Measurements from ENCODE around the gene PAQR3. TPM values are rescaled to one million over a fixed set of nuclear protein-coding genes. Genes with fewer than 3 reads are reported as not detected.

PAQR3 gene
- total and polyA plus RNA-seq, 2 of the 8 experiments (the other 6 are each of a cell fraction or from before 2014, with no cell fraction given), result 28.9 to 35.2 TPM

GRCh38 chr4:78899302-78899701 lies 39.9 kb downstream of the PAQR3 start:
- Histone ChIP-seq H3K23ac (ENCODE audit: insufficient read length) (no peak overlapping the region), H2BK120ac (replicated peaks; ENCODE audit: low read depth, low read length) (no peak overlapping the region), H2AK5ac (ENCODE audit: low read depth, low read length) (no peak overlapping the region), H3K27me3 (replicated peaks in 1 of 4; ENCODE audit: control insufficient read depth in 3 of 4, extremely low read depth in 1 of 4, insufficient read depth in 3 of 4, low read length in 3 of 4) (no peaks in the 10 kb centered on the region), H3K4ac (replicated peaks; ENCODE audit: insufficient read length, low read depth, low read length) (no peak overlapping the region), H2AFZ (ENCODE audit: low read length) (no peak overlapping the region), H3K79me1 (ENCODE audit: low read depth, low read length) (no peaks in the 10 kb centered on the region), H2BK15ac (ENCODE audit: low read length) (no peak overlapping the region), H4K5ac (ENCODE audit: insufficient read length, low read depth, low read length) (no peak overlapping the region), H3K4me3 (ENCODE audit: extremely low read depth in 1 of 4, insufficient read depth in 2 of 4, low read depth in 3 of 4, low read length in 4 of 4) (no peak overlapping the region), H3K23me2 (ENCODE audit: low read depth, low read length) (no peaks in the 10 kb centered on the region), H3K56ac (replicated peaks; ENCODE audit: insufficient read length, low read depth, low read length) (no peak overlapping the region), H2BK20ac (ENCODE audit: low read length) (no peak overlapping the region), H3K79me2 (ENCODE audit: control insufficient read depth in 1 of 2, insufficient read depth in 2 of 2, low read length in 2 of 2) (no peaks in the 10 kb centered on the region), H3K18ac (ENCODE audit: extremely low read depth, low read length) (no peak overlapping the region), H2BK12ac (ENCODE audit: low read depth, low read length) (no peak overlapping the region), H3K4me2 (ENCODE audit: insufficient read depth in 1 of 2, low read depth in 2 of 2, low read length in 2 of 2) (no peak overlapping the region), H3K9me3 (ENCODE audit: insufficient read depth in 2 of 2, low read depth in 1 of 2, low read length in 1 of 2) (no peaks in the 10 kb centered on the region), H4K91ac (replicated peaks; ENCODE audit: insufficient read length, low read length) (no peak overlapping the region), H3K4me1 (replicated peaks in 1 of 4; ENCODE audit: control insufficient read depth in 3 of 4, insufficient read depth in 4 of 4, low read length in 3 of 4) (no peaks in the 10 kb centered on the region), H4K20me1 (replicated peaks in 1 of 2; ENCODE audit: control insufficient read depth in 1 of 2, insufficient read depth in 2 of 2, low read length in 2 of 2) (no peaks in the 10 kb centered on the region), H4K8ac (ENCODE audit: extremely low read depth, insufficient read depth, low read length) (no peak overlapping the region), H3K27ac (ENCODE audit: low read depth, low read length) (no peak overlapping the region), H3K36me3 (ENCODE audit: control insufficient read depth in 2 of 4, insufficient read depth in 4 of 4, low read length in 3 of 4) (peaks cover 0 to 5% (median 0%) of the 10 kb centered on the region in 4 experiments; a peak in 1 of 8 replicates), H3K9ac (replicated peaks in 1 of 4; ENCODE audit: extremely low read depth in 1 of 4, low read depth in 3 of 4, low read length in 3 of 4) (no peak overlapping the region), H3K14ac (ENCODE audit: insufficient read length) (no peak overlapping the region), H2BK5ac (ENCODE audit: low read depth, low read length) (no peak overlapping the region)
- POLR2A ChIA-PET (ENCODE audit: partially characterized antibody), result no interaction called here
- FAIRE-seq (no peak), DNase-seq (ENCODE audit: low read depth in 1 of 2, low spot score in 2 of 2) (no peak)
- CTCF ChIA-PET (ENCODE audit: partially characterized antibody), result interaction anchor here (0.6 kb wide), 1 partner anchor 536 kb away, joined by 3 read pairs; no protein-coding TSS in a partner anchor
- TF ChIP-seq TCF12 (IDR thresholded peaks at IDR 0.05; ENCODE audit: low read depth, low read length) (no peak), TAF1 (IDR thresholded peaks at IDR 0.05; ENCODE audit: low read depth, low read length) (no peak), CEBPB (IDR thresholded peaks at IDR 0.05; ENCODE audit: low read depth, low read length) (no peak), CHD1 (IDR thresholded peaks at IDR 0.05; ENCODE audit: low read depth, low read length) (no peak), KDM1A (IDR thresholded peaks at IDR 0.05; ENCODE audit: borderline replicate concordance, low read length) (no peak), ASH2L (IDR thresholded peaks at IDR 0.05; ENCODE audit: low read length) (no peak), MAFK (IDR thresholded peaks at IDR 0.05; ENCODE audit: low read depth, low read length) (no peak), RXRA (IDR thresholded peaks at IDR 0.05; ENCODE audit: insufficient read depth, low read depth, low read length) (no peak), EZH2 (IDR thresholded peaks at IDR 0.05; ENCODE audit: low read depth, low read length, severe bottlenecking) (no peak)

Data from H1 (cell line).